Neutrophil (primary cell): Measurements from ENCODE around the gene EXOC4.
"Not testable (repeated sequence)": the region's sequence is repeated elsewhere in the genome, so short reads cannot be mapped to it uniquely, and the experiment has no call there.

Experiments
- H3K27ac ChIP-seq: fragments of 200-600 bp; sonication (generic); 2 replicates; pipeline ENCODE4 v1.5.1; 2016; ENCODE audit warnings: mild to moderate bottlenecking, moderate library complexity
- H3K27me3 ChIP-seq: fragments of 200-600 bp; sonication (generic); 2 replicates; pipeline ENCODE4 v1.6.0; 2016; ENCODE audit warnings: mild to moderate bottlenecking
- H3K36me3 ChIP-seq: fragments of 200-600 bp; sonication (generic); 2 replicates; pipeline ENCODE4 v1.5.1; 2017
- H3K4me1 ChIP-seq, 2 experiments: fragments of 200-600 bp in 1 of 2; sonication (generic) in 1 of 2; 1 replicate in 1 of 2; 2 replicates in 1 of 2; pipeline versions ENCODE4 v1.5.1 to v1.6.1; 2013 to 2016; ENCODE audit warnings: low read depth in 1 of 2, low read length in 1 of 2, mild to moderate bottlenecking in 1 of 2, moderate library complexity in 1 of 2; ENCODE audit not compliant: control insufficient read depth in 1 of 2, insufficient read depth in 1 of 2
- H3K4me3 ChIP-seq, 2 experiments: fragments of 200-600 bp in 1 of 2; sonication (generic) in 1 of 2; 1 replicate in 1 of 2; 2 replicates in 1 of 2; pipeline ENCODE4 v1.5.1; 2013 to 2016; ENCODE audit warnings: low read depth in 1 of 2, low read length in 1 of 2, mild to moderate bottlenecking in 1 of 2, moderate library complexity in 1 of 2
- H3K9me3 ChIP-seq: fragments of 200-600 bp; sonication (generic); 2 replicates; pipeline ENCODE4 v1.5.1; 2016
- CTCF ChIP-seq: fragments of 200-600 bp; sonication (generic); IDR thresholded peaks from 2 replicates; pipeline ENCODE4 v1.5.1; 2016; ENCODE audit warnings: antibody characterized with exemption

The EXOC4 gene

GRCh38 chr7:133275008-133275407 lies 22.1 kb downstream of the EXOC4 start:
- Histone ChIP-seq H3K36me3 (peaks cover 20% of the 10 kb centered on the region), H3K4me3 (no peak overlapping the region), H3K9me3 (no peaks in the 10 kb centered on the region), H3K27ac (no peak overlapping the region), H3K27me3 (no peaks in the 10 kb centered on the region), H3K4me1 (no peaks in the 10 kb centered on the region)
- TF ChIP-seq CTCF: no peak

DNA sequence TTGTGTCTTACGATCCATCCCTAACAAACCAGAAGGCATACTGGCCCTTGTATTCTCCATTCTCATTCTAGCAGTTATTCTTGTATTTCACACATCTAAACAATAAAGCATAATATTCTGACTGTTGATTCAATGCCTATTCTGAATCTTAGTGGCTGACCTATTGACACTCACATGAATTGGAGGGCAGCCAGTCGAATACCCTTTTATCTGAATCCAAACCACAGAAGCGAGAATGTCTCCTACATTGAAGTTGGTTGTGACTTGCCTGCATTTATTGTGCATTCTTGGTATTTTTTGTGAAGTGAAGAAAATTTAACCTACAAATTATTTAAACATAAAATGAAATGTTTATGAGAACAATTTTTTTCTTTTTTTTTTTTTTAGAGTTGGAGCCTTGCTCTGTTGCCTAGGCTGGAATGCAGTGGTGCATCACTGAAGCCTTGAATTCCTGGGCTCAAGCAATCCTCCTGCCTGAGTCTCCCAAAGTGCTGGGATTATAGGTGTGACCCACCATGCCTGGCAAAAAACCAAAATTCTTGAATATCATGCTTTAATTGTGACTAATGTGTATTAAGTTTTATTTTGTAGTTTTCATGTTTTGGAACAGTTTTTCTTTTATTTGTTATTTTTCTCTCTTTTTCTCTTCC lies 22.7 kb downstream of the EXOC4 start:
- H3K36me3 ChIP-seq: peaks cover 20% of the 10 kb centered on the region
- H3K9me3 ChIP-seq: no peaks in the 10 kb centered on the region
- H3K4me1 ChIP-seq: no peaks in the 10 kb centered on the region
- H3K27ac ChIP-seq: no peak overlapping the region
- no peak overlapping the region for H3K4me3 ChIP-seq
- H3K27me3 ChIP-seq: no peaks in the 10 kb centered on the region
- no peak for TF ChIP-seq CTCF

- H3K4me3 ChIP-seq, H3K27me3 ChIP-seq, H3K4me1 ChIP-seq, H3K27ac ChIP-seq, H3K9me3 ChIP-seq: not testable (repeated sequence)
- H3K36me3 ChIP-seq: peaks cover 20% of the 10 kb centered on the region
Measured at GRCh38 chr7:133278975-133279374, 26.1 kb downstream of the EXOC4 start.

DNA sequence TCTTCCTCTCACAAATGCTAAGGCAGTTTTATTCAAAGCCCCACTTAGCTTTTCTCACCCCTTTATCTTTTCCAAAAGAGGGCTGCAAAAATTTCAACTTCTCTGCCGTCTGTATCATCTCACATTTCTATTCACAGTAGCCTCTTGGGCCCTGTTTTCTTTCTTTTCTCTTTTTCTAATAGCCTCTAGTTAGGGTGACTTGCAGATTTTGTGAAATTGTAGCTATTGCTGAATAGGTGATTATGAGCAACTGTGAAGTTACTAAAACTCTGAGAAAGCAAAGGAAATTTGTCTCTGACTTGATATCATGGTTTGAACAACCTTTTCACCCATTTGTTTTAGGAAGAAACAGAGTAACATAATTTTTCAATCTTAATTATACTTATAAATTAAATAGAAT lies 29.2 kb downstream of the EXOC4 start:
- Histone ChIP-seq H3K27ac (no peak overlapping the region), H3K9me3 (no peaks in the 10 kb centered on the region), H3K27me3 (no peaks in the 10 kb centered on the region), H3K4me3 (no peak overlapping the region), H3K4me1 (peaks cover 0 to 6% of the 10 kb centered on the region in 2 experiments), H3K36me3 (peaks cover 7% of the 10 kb centered on the region)
- no peak for TF ChIP-seq CTCF

GRCh38 chr7:133284092-133284491 lies 31.2 kb downstream of the EXOC4 start:
- Histone ChIP-seq H3K9me3 (no peaks in the 10 kb centered on the region), H3K4me3 (no peak overlapping the region), H3K27me3 (no peaks in the 10 kb centered on the region), H3K4me1 (peaks cover 3 to 13% of the 10 kb centered on the region in 2 experiments), H3K36me3 (peaks cover 7% of the 10 kb centered on the region), H3K27ac (no peak overlapping the region)
- TF ChIP-seq CTCF: no peak

DNA sequence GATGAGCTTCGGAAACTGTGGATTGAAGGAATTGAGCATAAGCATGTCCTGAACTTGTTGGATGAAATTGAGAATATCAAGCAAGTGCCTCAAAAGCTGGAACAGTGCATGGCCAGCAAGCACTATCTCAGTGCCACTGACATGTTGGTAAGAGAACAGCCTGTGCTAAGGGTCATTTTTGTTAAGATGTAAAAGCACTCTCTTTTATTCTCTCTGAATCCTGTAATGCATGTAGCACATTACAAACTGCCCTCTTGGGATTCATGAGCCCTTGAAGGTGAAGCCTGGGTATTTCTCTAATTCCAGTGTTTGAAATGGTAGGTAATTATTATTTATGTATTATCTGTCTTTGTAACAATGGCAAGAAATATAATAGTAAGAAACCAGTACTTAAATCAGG lies 36.1 kb downstream of the EXOC4 start:
- Histone ChIP-seq H3K4me3 (no peak overlapping the region), H3K36me3 (peaks cover 21% of the 10 kb centered on the region), H3K9me3 (no peaks in the 10 kb centered on the region), H3K4me1 (peaks cover 9 to 14% of the 10 kb centered on the region in 2 experiments), H3K27ac (no peak overlapping the region), H3K27me3 (no peaks in the 10 kb centered on the region)
- no peak for TF ChIP-seq CTCF
